B cell (primary cell): ENCODE results near the gene CDR2L. TPM values are rescaled to one million over a fixed set of nuclear protein-coding genes. Genes with fewer than 3 reads are reported as not detected.

Source experiments
- ATAC-seq: fragments of 200-7000 bp; cut with Tn5 transposase; one replicate; pipeline ENCODE4 v1.10.0; 2021; ENCODE audit warnings: low read depth, mild to moderate bottlenecking, moderate number of reproducible peaks, moderate library complexity
- CTCF ChIA-PET: fragments of 350-600 bp; sonication (Branson Sonifier 250); formaldehyde crosslinking; loops from one replicate; lab custom pipeline; 2021; ENCODE audit warnings: antibody characterized with exemption, inconsistent platforms; lab: Charles Lee
- POLR2A ChIA-PET: fragments of 350-600 bp; sonication (Branson Sonifier 250); formaldehyde crosslinking; loops from one replicate; lab custom pipeline; 2021; ENCODE audit warnings: antibody characterized with exemption; lab: Charles Lee
- DNase-seq: peaks from one replicate; pipeline ENCODE4 v3.0.0; 2013
- H2AFZ ChIP-seq: 2 replicates; pipeline ENCODE4 v1.6.1; 2012; ENCODE audit warnings: mild to moderate bottlenecking, low read depth, low read length; ENCODE audit not compliant: insufficient read depth, poor library complexity, severe bottlenecking
- H3K27ac ChIP-seq, 2 donors: 1 replicate in 1 of 2; 2 replicates in 1 of 2; pipeline ENCODE4 v1.5.1; 2012 to 2013; ENCODE audit warnings: low read length in 2 of 2, mild to moderate bottlenecking in 2 of 2, moderate library complexity in 1 of 2
- H3K27me3 ChIP-seq, 4 experiments: fragments of 200-600 bp in 1 of 4; sonication (generic) in 1 of 4; replicated peaks in 1 of 4; 1 replicate in 2 of 4; 2 replicates in 2 of 4; pipeline versions ENCODE4 v1.6.1 to v1.7.0; 2013 to 2016; ENCODE audit warnings: low read length in 3 of 4, mild to moderate bottlenecking in 2 of 4, mixed read lengths in 1 of 4, moderate library complexity in 1 of 4; ENCODE audit not compliant: insufficient read depth in 4 of 4, control insufficient read depth in 3 of 4; ENCODE audit errors: control extremely low read depth in 1 of 4
- H3K36me3 ChIP-seq, 2 experiments: replicated peaks in 1 of 2; 1 replicate in 1 of 2; 2 replicates in 1 of 2; pipeline versions ENCODE4 v1.6.1 to v1.7.1; 2013; ENCODE audit warnings: low read length in 1 of 2; ENCODE audit not compliant: insufficient read depth in 2 of 2, control insufficient read depth in 1 of 2; ENCODE audit errors: control extremely low read depth in 1 of 2, extremely low read depth in 1 of 2
- H3K4me1 ChIP-seq, 2 donors: fragments of 200-600 bp in 1 of 2; sonication (generic) in 1 of 2; 1 replicate in 1 of 2; 2 replicates in 1 of 2; pipeline versions ENCODE4 v1.5.1 to v1.6.1; 2013 to 2017; ENCODE audit warnings: low read length in 2 of 2; ENCODE audit not compliant: control insufficient read depth in 2 of 2, insufficient read depth in 2 of 2
- H3K4me2 ChIP-seq: replicated peaks from 2 replicates; pipeline ENCODE3; 2012; ENCODE audit warnings: mild to moderate bottlenecking, low read depth, low read length; ENCODE audit not compliant: poor library complexity, severe bottlenecking
- H3K4me3 ChIP-seq, 5 experiments: fragments of 200-600 bp in 1 of 5; sonication (generic) in 1 of 5; 1 replicate in 3 of 5; 2 replicates in 2 of 5; pipeline versions ENCODE4 v1.5.1 to v1.7.0; 2011 to 2016; ENCODE audit warnings: low read length in 4 of 5, mild to moderate bottlenecking in 4 of 5, low read depth in 2 of 5, control low read depth in 1 of 5, moderate library complexity in 1 of 5; ENCODE audit not compliant: insufficient read depth in 1 of 5; ENCODE audit errors: control extremely low read depth in 1 of 5, extremely low read depth in 1 of 5
- H3K79me2 ChIP-seq: fragments of 200-600 bp; sonication (generic); one replicate; pipeline ENCODE4 v1.6.0; 2016; ENCODE audit warnings: low read length; ENCODE audit not compliant: control insufficient read depth, insufficient read depth
- H3K9ac ChIP-seq: fragments of 200-600 bp; sonication (generic); 2 replicates; pipeline ENCODE4 v1.6.1; 2017; ENCODE audit warnings: mild to moderate bottlenecking, low read length, moderate library complexity
- H3K9me3 ChIP-seq, 3 donors: one replicate each; pipeline versions ENCODE4 v1.6.1 to v1.7.1; 2013; ENCODE audit warnings: low read length in 2 of 3; ENCODE audit not compliant: control insufficient read depth in 2 of 3, insufficient read depth in 1 of 3; ENCODE audit errors: control extremely low read depth in 1 of 3
- H4K20me1 ChIP-seq: 2 replicates; pipeline ENCODE4 v1.6.0; 2012; ENCODE audit warnings: mild to moderate bottlenecking, low read length; ENCODE audit not compliant: insufficient read depth, control insufficient read depth, poor library complexity, severe bottlenecking
- H3K27ac Mint-ChIP-seq: one replicate; pipeline ENCODE4 v1.8.0; 2021; ENCODE audit warnings: mixed read lengths
- H3K27me3 Mint-ChIP-seq: one replicate; pipeline ENCODE4 v1.8.0; 2021; ENCODE audit warnings: mixed read lengths
- H3K4me1 Mint-ChIP-seq: one replicate; pipeline ENCODE4 v1.8.0; 2021; ENCODE audit warnings: mixed read lengths
- H3K4me3 Mint-ChIP-seq: one replicate; pipeline ENCODE4 v1.8.0; 2021; ENCODE audit warnings: mixed read lengths
- H3K9me3 Mint-ChIP-seq: one replicate; pipeline ENCODE4 v1.8.0; 2022; ENCODE audit warnings: mixed read lengths; ENCODE audit not compliant: insufficient read depth
- CTCF ChIP-seq: fragments of 200-600 bp; IDR thresholded peaks from one replicate; pipeline ENCODE4 v1.8.0; 2022; ENCODE audit warnings: antibody characterized with exemption, mild to moderate bottlenecking
- EZH2 ChIP-seq: IDR thresholded peaks from 2 replicates; pipeline ENCODE4 v1.6.1; 2012; ENCODE audit warnings: borderline replicate concordance, low read depth, mild to moderate bottlenecking, moderate library complexity, low read length; ENCODE audit not compliant: insufficient read depth, poor library complexity, severe bottlenecking
- WGBS: methylation state at CpG from one replicate; pipeline ENCODE4 v1.1.5; 2013; ENCODE audit warnings: missing lambda C conversion rate; ENCODE audit not compliant: insufficient coverage; 5-methylcytosine and 5-hydroxymethylcytosine counted together
- intact Hi-C: fragments of 100-400 bp; cut with micrococcal nuclease; formaldehyde crosslinking; loops from one replicate; pipeline ENCODE4 v1.10.0; 2022
- polyA plus RNA-seq: library from polyadenylated mRNA; depleted of rRNA; stranded (reverse); fragments of >200 nt; gene quantifications from 2 replicates; pipeline ENCODE4 v1.2.3, GENCODE V29; 2012
- total RNA-seq, 2 donors: library from RNA; stranded (reverse); fragments of 120-200 nt in 1 of 2; gene quantifications; 1 replicate in 1 of 2; 2 replicates in 1 of 2; pipeline versions ENCODE4 v1.2.3 to v1.2.4, GENCODE V29; 2013 to 2022

CDR2L gene
- total and polyA plus RNA-seq, 2 donors (not counting 1 experiment from before 2014, with no cell fraction given): 0.03 TPM; not detected in 1

DNA sequence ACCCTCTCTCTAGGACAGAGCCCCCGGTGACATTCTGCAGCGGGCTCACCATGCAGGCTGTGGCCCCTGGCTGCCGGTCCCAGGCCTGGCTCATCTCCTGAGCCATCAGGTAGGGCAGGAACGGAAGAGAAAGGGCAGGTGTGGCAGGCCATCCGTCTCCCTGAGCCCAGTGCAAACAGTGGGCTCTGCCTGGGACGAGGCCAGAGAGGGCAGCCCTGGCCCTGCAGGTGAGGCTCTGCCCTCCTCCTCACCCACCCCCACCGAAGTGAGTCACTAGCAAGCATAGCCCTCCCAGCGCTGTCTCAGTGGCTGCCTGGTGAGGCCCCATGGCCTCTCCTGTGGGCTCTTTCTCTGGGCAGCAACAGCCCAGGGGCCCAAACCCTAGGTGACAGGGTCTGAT is 37.2 kb upstream of the CDR2L start:
- no peaks in the 10 kb centered on the region for H3K4me1 ChIP-seq
- H4K20me1 ChIP-seq: no peaks in the 10 kb centered on the region
- H3K36me3 ChIP-seq: no peaks in the 10 kb centered on the region
- Mint-ChIP-seq H3K27me3 (peaks cover 8% of the 10 kb centered on the region), H3K9me3 (no peaks in the 10 kb centered on the region), H3K4me1 (no peaks in the 10 kb centered on the region), H3K27ac (no peak overlapping the region), H3K4me3 (no peak overlapping the region)
- H3K4me2 ChIP-seq: no peak overlapping the region
- ChIA-PET CTCF (interaction anchor here (3.9 kb wide), 1 partner anchor 11 kb away, joined by 13 read pairs; no protein-coding TSS in a partner anchor), POLR2A (no interaction called here)
- intact Hi-C loops: no loop called here
- no peak for DNase-seq
- WGBS: 76% methylated on average over 8 of the region's 8 CpGs
- H3K27ac ChIP-seq: no peak overlapping the region
- H3K27me3 ChIP-seq: peaks cover 0 to 15% (median 0%) of the 10 kb centered on the region in 4 experiments
- H3K9ac ChIP-seq: no peak overlapping the region
- ATAC-seq: no peak
- no peak overlapping the region for H2AFZ ChIP-seq
- peaks cover 0 to 4% (median 0%) of the 10 kb centered on the region in 3 donors for H3K9me3 ChIP-seq
- H3K4me3 ChIP-seq: no peak overlapping the region
- H3K79me2 ChIP-seq: no peaks in the 10 kb centered on the region
- TF ChIP-seq CTCF (no peak), EZH2 (no peak)

- no peak overlapping the region for H3K27ac Mint-ChIP-seq
- ChIA-PET CTCF (interaction anchor here (3.9 kb wide), 1 partner anchor 10 kb away, joined by 13 read pairs; no protein-coding TSS in a partner anchor), POLR2A (no interaction called here)
- H3K4me3 Mint-ChIP-seq: no peak overlapping the region
- Histone ChIP-seq H3K9me3 (peaks cover 0 to 4% (median 0%) of the 10 kb centered on the region in 3 donors), H3K4me1 (no peaks in the 10 kb centered on the region), H3K4me3 (no peak overlapping the region), H3K9ac (no peak overlapping the region), H3K27me3 (peaks cover 0 to 15% (median 0%) of the 10 kb centered on the region in 4 experiments), H4K20me1 (no peaks in the 10 kb centered on the region), H2AFZ (no peak overlapping the region), H3K27ac (no peak overlapping the region), H3K79me2 (no peaks in the 10 kb centered on the region), H3K36me3 (no peaks in the 10 kb centered on the region), H3K4me2 (no peak overlapping the region)
- peaks cover 5% of the 10 kb centered on the region for H3K27me3 Mint-ChIP-seq
- TF ChIP-seq CTCF (no peak), EZH2 (no peak)
- DNase-seq (no peak), ATAC-seq (no peak)
- no peaks in the 10 kb centered on the region for H3K9me3 Mint-ChIP-seq
- 55% methylated on average over 3 of the region's 3 CpGs for WGBS
- H3K4me1 Mint-ChIP-seq: no peaks in the 10 kb centered on the region
- intact Hi-C loops: no loop called here
These were observed 36.4 kb upstream of the CDR2L start for GRCh38 chr17:74951065-74951464.
